Peyer's patch (tissue), 4 donors: ENCODE results near the gene ADAP1. TPM values are rescaled to one million over a fixed set of nuclear protein-coding genes. Genes with fewer than 3 reads are reported as not detected.

Experiments used
- DNase-seq, 3 donors: peaks; one replicate each; pipeline ENCODE4 v3.0.0-alpha.2; 2017 to 2019
- H3K27ac ChIP-seq, 4 donors: fragments of 200-600 bp; sonication (generic); one replicate each; pipeline ENCODE4 v1.5.1; 2016 to 2019
- H3K27me3 ChIP-seq, 2 donors: fragments of 200-600 bp; sonication (generic); one replicate each; pipeline ENCODE4 v1.5.1; 2019
- H3K36me3 ChIP-seq, 3 donors: fragments of 200-600 bp; sonication (generic); one replicate each; pipeline ENCODE4 v1.5.1; 2016 to 2019
- H3K4me1 ChIP-seq, 4 donors: fragments of 200-600 bp; sonication (generic); one replicate each; pipeline ENCODE4 v1.5.1; 2016 to 2019
- H3K4me3 ChIP-seq, 4 donors: fragments of 200-600 bp; sonication (generic); 1 replicate in 3 of 4; 2 replicates in 1 of 4; pipeline ENCODE4 v1.5.1; 2016 to 2019; ENCODE audit warnings: mild to moderate bottlenecking in 1 of 4
- H3K9me3 ChIP-seq, 4 donors: fragments of 200-600 bp; sonication (generic); one replicate each; pipeline ENCODE4 v1.5.1; 2016 to 2019; ENCODE audit warnings: mild to moderate bottlenecking in 1 of 4
- POLR2A ChIP-seq, 2 donors: fragments of 450-650 bp; IDR thresholded peaks; one replicate each; pipeline ENCODE4 v1.5.1; 2017; ENCODE audit warnings: antibody characterized with exemption in 2 of 2, mild to moderate bottlenecking in 2 of 2, moderate library complexity in 2 of 2
- total RNA-seq, 4 donors: library from RNA; depleted of rRNA; stranded (reverse); fragments of >200 nt; gene quantifications; one replicate each; pipeline ENCODE4 v1.1.0, GENCODE V29; 2016
- TF ChIP-seq, protein P1 (sequence below), 6 experiments: fragments of 450-650 bp in 4 of 6; fragments of 200-600 bp in 2 of 6; sonication (generic) in 1 of 6; IDR thresholded peaks; one replicate each; pipeline ENCODE4 v1.5.1; 2017 to 2019; ENCODE audit warnings: antibody characterized with exemption in 6 of 6, mild to moderate bottlenecking in 3 of 6, moderate library complexity in 1 of 6

The ADAP1 gene
- total RNA-seq, 4 donors from 2014 or later = 102 to 146 (median 133) TPM

DNA sequence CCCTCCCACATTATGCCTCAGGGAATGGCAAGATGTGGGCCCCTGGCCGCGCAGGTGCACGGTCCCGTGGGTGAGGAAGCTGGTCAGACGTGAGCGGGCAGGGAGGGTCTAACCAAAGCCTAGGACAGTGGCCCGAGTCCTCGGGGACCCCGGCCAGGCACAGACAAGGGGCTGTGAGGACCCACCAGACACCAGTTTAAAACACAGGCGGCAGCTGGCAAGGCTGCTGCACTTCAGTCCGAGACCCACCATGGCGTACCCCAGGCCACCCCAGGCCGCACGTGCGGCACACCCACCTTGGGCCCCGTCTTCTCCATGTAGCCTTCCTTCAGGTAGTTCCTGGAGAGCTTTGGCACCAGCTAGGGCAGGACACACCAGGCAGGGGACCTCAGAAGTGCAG is 54.7 kb downstream of the ADAP1 start:
- TF ChIP-seq POLR2A (IDR thresholded peaks at IDR 0.05) = no peak
- TF ChIP-seq, protein P1, sequence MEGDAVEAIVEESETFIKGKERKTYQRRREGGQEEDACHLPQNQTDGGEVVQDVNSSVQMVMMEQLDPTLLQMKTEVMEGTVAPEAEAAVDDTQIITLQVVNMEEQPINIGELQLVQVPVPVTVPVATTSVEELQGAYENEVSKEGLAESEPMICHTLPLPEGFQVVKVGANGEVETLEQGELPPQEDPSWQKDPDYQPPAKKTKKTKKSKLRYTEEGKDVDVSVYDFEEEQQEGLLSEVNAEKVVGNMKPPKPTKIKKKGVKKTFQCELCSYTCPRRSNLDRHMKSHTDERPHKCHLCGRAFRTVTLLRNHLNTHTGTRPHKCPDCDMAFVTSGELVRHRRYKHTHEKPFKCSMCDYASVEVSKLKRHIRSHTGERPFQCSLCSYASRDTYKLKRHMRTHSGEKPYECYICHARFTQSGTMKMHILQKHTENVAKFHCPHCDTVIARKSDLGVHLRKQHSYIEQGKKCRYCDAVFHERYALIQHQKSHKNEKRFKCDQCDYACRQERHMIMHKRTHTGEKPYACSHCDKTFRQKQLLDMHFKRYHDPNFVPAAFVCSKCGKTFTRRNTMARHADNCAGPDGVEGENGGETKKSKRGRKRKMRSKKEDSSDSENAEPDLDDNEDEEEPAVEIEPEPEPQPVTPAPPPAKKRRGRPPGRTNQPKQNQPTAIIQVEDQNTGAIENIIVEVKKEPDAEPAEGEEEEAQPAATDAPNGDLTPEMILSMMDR (IDR thresholded peaks at IDR 0.05) = no peak
- Histone ChIP-seq H3K27ac (peak overlapping the region in 1 of 4 donors; percentile 91), H3K4me1 (peaks cover 0 to 15% (median 3%) of the 10 kb centered on the region in 4 donors), H3K27me3 (no peaks in the 10 kb centered on the region), H3K36me3 (peaks cover 0 to 67% (median 0%) of the 10 kb centered on the region in 3 donors), H3K9me3 (no peaks in the 10 kb centered on the region), H3K4me3 (no peak overlapping the region)
- no peak for DNase-seq

DNA sequence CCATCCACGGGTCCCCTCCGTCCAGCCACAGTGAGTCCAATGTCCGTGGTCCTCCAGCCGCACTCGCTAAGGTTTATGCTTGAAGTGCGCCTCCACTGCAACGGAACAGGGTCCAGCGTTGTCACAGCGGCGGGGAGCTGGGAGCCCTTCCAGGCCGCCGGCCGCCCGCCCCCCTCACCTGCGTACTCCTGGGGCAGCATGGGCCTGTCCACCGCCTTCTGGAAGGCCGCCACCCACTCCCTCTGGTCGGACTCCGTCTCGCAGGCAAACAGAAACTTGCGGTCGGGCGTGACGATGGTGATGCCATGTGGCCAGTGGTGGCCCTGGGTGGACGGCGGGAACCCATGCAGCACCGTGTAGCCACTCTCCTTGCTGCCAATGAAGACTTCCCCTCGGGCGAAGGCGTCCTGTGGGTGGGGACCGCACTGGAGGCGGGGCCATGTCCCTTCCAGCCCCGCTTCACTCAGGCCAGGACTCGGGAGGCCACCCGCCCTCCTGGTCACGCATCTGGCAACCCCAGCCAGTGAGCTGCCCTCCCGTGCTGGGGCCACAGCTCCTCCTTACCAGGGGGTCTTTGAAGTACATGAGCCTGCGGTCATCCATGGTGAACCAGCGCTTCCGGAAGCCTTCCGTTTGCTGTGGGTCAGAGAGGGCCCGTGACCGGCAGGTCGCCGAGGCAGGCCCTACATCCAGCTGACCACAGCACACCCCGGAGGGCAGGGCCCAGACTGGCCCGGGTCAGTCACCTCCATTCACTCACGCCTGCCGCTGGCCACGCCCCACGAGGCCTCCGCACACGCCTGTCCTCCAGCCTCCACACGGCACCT is 55.4 kb downstream of the ADAP1 start:
- TF ChIP-seq POLR2A (IDR thresholded peaks at IDR 0.05) = no peak
- TF ChIP-seq, protein P1 (IDR thresholded peaks at IDR 0.05) = no peak
- peaks cover 0 to 15% (median 3%) of the 10 kb centered on the region in 4 donors for H3K4me1 ChIP-seq
- no peak overlapping the region for H3K4me3 ChIP-seq
- no peaks in the 10 kb centered on the region for H3K9me3 ChIP-seq
- DNase-seq = no peak
- H3K27me3 ChIP-seq = no peaks in the 10 kb centered on the region
- no peak overlapping the region for H3K27ac ChIP-seq
- H3K36me3 ChIP-seq = peaks cover 0 to 67% (median 0%) of the 10 kb centered on the region in 3 donors

DNA sequence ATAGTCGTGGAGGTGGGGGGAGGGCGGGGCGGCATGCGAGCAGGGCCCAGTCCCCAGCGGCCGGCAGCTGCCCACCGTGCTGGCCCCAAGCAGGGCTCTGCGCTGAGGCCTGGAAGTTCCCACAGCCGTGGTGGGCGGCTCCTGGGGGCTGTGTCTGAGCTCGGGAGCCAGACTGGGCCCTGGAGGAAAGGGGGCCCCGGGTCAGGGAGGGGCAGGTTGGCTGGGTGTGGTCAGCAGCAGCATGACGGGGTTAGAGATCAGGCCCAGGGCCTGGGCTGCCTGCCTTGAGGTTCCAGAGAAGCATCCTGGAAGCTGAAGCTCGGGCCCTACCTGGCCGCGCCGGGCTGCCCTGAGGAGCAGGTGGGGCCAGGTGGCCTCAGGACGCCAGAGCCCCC is 56.0 kb downstream of the ADAP1 start:
- Histone ChIP-seq H3K9me3 (no peaks in the 10 kb centered on the region), H3K27ac (no peak overlapping the region), H3K4me3 (no peak overlapping the region), H3K27me3 (no peaks in the 10 kb centered on the region), H3K36me3 (peaks cover 0 to 68% (median 0%) of the 10 kb centered on the region in 3 donors), H3K4me1 (peaks cover 0 to 15% (median 3%) of the 10 kb centered on the region in 4 donors)
- DNase-seq = no peak
- no peak for TF ChIP-seq POLR2A (IDR thresholded peaks at IDR 0.05)
- TF ChIP-seq, protein P1 (IDR thresholded peaks at IDR 0.05) = no peak

DNA sequence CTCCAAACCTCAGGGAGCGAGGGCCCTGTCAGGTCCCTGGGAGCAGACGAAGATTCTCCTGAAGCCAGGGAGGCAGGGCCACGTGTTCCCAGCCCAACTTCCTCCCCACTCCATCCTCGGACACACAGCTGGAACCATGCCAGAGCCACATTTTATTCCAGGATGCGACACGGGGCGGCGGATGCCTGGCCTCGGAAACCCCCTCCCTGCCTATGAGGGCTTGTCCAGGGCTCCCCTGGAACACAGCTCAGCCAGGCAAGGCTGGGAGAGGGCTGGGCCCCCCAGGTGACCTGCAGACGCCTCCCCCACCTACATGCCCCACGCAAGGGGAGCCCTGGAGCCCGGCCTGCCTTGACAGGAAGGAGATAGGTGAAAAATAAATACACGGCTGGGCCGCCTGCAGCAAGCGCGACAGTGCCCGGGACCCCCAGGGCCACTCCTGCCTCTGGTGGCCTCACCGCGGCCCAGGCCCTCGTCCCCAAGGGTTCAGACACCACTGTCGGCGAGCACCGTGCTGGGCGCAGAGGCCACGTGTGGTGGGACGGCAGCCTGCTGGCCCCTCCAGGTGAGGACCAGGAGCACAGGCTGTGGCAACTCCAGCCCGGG is 56.6 kb downstream of the ADAP1 start:
- H3K27me3 ChIP-seq = no peaks in the 10 kb centered on the region
- H3K4me1 ChIP-seq = peaks cover 0 to 15% (median 3%) of the 10 kb centered on the region in 4 donors
- H3K9me3 ChIP-seq = no peaks in the 10 kb centered on the region
- H3K36me3 ChIP-seq = peaks cover 0 to 71% (median 0%) of the 10 kb centered on the region in 3 donors
- TF ChIP-seq, protein P1 (IDR thresholded peaks at IDR 0.05) = no peak
- no peak for TF ChIP-seq POLR2A (IDR thresholded peaks at IDR 0.05)
- no peak for DNase-seq
- no peak overlapping the region for H3K27ac ChIP-seq
- H3K4me3 ChIP-seq = no peak overlapping the region

DNA sequence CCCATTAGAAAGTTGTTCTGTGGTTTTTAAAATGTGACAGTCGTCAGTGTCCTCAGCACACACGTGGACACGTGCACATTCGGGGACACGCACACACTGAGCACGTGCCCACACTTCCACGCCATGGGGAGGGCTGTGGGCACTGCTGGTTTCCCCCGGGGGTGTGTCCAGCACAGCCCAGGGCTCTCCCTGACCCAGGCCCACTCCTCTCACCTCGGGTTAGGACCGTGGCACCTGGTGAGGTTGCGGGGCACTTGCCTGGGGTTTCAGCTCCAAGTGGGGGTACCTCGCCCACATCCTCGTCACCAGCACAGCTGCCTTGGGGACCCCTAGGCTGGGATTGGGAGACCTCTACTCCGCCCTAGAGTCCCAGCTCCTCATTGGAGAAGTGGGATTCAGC is 57.4 kb downstream of the ADAP1 start:
- Histone ChIP-seq H3K27ac (no peak overlapping the region), H3K27me3 (no peaks in the 10 kb centered on the region), H3K4me1 (peaks cover 0 to 12% (median 3%) of the 10 kb centered on the region in 4 donors), H3K4me3 (no peak overlapping the region), H3K36me3 (peaks cover 0 to 75% (median 0%) of the 10 kb centered on the region in 3 donors), H3K9me3 (no peaks in the 10 kb centered on the region)
- TF ChIP-seq POLR2A (IDR thresholded peaks at IDR 0.05) = no peak
- TF ChIP-seq, protein P1 (IDR thresholded peaks at IDR 0.05) = no peak
- DNase-seq = no peak
